PC-9 (cell line): Measurements from ENCODE around the gene SERPINB8.

Source experiments
- EZH2 ChIP-seq: fragments of 200-600 bp; sonication (generic); IDR thresholded peaks from 2 replicates; pipeline ENCODE4 v1.8.0; 2017; ENCODE audit warnings: antibody characterized with exemption, low read depth
- TF ChIP-seq, protein P1 (sequence below): fragments of 200-600 bp; sonication (generic); conservative IDR thresholded peaks from 2 replicates; pipeline ENCODE4 v1.6.1; 2017; ENCODE audit warnings: mixed run types, antibody characterized with exemption, mild to moderate bottlenecking, moderate library complexity

DNA sequence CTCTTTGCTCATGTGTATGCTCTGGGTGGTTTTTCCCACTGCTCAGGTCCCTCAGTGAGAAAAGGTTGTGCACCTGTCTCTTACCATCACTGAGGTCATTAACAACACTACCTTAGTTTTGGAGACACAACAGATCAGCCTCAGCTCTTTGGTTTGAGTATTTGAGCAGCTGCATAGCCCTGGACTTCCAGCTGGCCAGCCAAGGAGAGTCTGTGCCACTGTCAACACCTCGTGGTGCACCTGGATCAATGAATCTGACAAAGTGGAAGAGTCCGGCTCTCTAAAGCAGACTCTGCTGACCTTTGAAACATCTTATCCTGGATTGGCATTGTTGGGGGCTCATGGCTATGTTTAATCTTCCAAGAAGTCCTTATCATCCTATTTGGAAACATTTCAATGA lies 30.0 kb downstream of the SERPINB8 start:
- no peak for TF ChIP-seq EZH2
- TF ChIP-seq, protein P1, sequence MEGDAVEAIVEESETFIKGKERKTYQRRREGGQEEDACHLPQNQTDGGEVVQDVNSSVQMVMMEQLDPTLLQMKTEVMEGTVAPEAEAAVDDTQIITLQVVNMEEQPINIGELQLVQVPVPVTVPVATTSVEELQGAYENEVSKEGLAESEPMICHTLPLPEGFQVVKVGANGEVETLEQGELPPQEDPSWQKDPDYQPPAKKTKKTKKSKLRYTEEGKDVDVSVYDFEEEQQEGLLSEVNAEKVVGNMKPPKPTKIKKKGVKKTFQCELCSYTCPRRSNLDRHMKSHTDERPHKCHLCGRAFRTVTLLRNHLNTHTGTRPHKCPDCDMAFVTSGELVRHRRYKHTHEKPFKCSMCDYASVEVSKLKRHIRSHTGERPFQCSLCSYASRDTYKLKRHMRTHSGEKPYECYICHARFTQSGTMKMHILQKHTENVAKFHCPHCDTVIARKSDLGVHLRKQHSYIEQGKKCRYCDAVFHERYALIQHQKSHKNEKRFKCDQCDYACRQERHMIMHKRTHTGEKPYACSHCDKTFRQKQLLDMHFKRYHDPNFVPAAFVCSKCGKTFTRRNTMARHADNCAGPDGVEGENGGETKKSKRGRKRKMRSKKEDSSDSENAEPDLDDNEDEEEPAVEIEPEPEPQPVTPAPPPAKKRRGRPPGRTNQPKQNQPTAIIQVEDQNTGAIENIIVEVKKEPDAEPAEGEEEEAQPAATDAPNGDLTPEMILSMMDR, result no peak
